Immature natural killer cell (primary cell): ENCODE measurements around the gene SLIT3. TPM values are rescaled to one million over a fixed set of nuclear protein-coding genes. Genes with fewer than 3 reads are reported as not detected.
A peak's percentile ranks its signal among the peaks of the same experiment; 100 is the strongest.

ENCODE experiments used
- DNase-seq, 3 donors: peaks; one replicate each; pipeline ENCODE4 v3.0.0; 2022; ENCODE audit warnings: mixed read lengths in 1 of 3
- H3K27ac Mint-ChIP-seq, 6 donors: one replicate each; pipeline ENCODE4 v1.8.0; 2020; ENCODE audit warnings: mixed read lengths in 6 of 6, mild to moderate bottlenecking in 5 of 6, inconsistent platforms in 4 of 6, moderate library complexity in 3 of 6
- H3K27me3 Mint-ChIP-seq, 3 donors: one replicate each; pipeline ENCODE4 v1.8.0; 2020 to 2021; ENCODE audit warnings: low read depth in 3 of 3, mild to moderate bottlenecking in 3 of 3, mixed read lengths in 3 of 3, moderate library complexity in 3 of 3, inconsistent platforms in 1 of 3
- H3K36me3 Mint-ChIP-seq, 3 donors: one replicate each; pipeline ENCODE4 v1.8.0; 2020; ENCODE audit warnings: mixed read lengths in 3 of 3, inconsistent platforms in 2 of 3, mild to moderate bottlenecking in 2 of 3
- H3K4me1 Mint-ChIP-seq, 2 donors: one replicate each; pipeline ENCODE4 v1.8.0; 2020; ENCODE audit warnings: inconsistent platforms in 2 of 2, mild to moderate bottlenecking in 2 of 2, mixed read lengths in 2 of 2, moderate library complexity in 1 of 2
- H3K4me3 Mint-ChIP-seq, 5 donors: one replicate each; pipeline ENCODE4 v1.8.0; 2020; ENCODE audit warnings: mild to moderate bottlenecking in 5 of 5, mixed read lengths in 5 of 5, inconsistent platforms in 3 of 5, moderate library complexity in 3 of 5
- H3K9me3 Mint-ChIP-seq, 6 donors: one replicate each; pipeline ENCODE4 v1.8.0; 2020; ENCODE audit warnings: mild to moderate bottlenecking in 6 of 6, mixed read lengths in 6 of 6, inconsistent platforms in 4 of 6, moderate library complexity in 3 of 6
- polyA plus RNA-seq, 3 donors: library from polyadenylated mRNA; unstranded; fragments of 300-500 nt; fragmentation: Illumina TruSeq; gene quantifications; one replicate each; pipeline ENCODE4 v1.2.3, GENCODE V29; 2021

The SLIT3 gene
- polyA plus RNA-seq, 3 donors from 2014 or later, result 0.47 to 0.90 TPM; not detected in 1

DNA sequence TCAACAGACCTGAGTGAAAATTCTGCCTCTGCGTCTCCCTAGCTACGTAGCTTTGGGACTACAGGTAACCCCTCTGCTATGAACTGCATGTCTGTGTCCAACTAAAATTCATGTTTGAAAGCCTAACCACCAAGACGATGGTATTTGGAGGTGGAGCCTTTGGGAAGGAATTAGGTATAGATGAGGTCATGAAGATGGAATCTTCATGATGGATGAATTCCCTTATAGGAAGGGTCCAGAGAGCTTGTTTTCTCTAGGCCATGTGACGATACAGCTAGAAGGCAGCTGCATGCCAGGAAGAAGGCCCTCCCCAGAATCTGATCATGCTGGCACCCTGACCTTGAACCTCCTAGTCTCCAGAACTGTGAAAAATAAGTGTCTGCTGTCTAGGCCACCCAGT is 296.4 kb downstream of the SLIT3 start:
- no peak for DNase-seq
- H3K9me3 Mint-ChIP-seq, result no peaks in the 10 kb centered on the region
- H3K4me1 Mint-ChIP-seq, result no peaks in the 10 kb centered on the region
- H3K27ac Mint-ChIP-seq, result no peak overlapping the region
- peaks cover 1 to 15% (median 1%) of the 10 kb centered on the region in 3 donors for H3K27me3 Mint-ChIP-seq
- H3K4me3 Mint-ChIP-seq, result no peak overlapping the region
- H3K36me3 Mint-ChIP-seq, result no peaks in the 10 kb centered on the region

DNA sequence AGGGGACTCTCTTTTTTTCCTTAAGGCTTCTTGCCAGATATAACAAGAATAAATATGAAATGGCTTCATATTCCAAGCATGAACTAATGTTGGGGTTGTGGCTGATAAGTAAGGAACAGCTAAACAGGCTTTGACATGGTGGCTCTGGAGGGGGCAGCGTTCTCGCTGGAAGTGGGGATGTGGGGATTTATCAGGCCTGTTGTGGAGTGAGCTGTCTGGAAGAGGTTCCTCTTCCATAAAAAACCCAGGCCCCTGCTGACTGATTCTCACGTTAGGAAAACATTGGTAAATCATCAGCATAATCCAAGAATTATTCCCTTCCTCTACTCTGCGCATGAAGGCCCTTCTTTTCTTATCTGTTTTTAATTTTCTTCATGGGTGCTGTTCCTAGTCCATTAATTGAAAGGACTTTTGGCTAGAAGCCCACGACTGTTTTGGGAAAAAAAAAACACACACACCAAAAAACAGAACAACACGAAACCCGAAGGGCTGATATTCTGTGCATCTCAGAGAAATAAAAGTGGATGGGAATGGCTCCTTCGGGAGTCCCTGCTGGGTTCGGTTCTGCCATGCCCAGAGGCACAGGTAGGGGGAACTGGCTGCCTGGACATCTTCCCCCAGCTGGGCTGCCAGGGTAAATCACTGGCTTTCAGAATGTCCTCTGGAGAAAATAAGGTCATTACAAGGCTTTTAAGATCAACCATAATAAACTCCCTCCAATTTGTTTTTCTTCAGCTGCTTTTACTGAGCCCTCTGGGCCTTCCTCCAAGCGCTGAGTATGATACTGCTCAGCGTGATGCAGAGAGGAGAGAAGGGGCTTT is 297.0 kb downstream of the SLIT3 start:
- Mint-ChIP-seq H3K4me1 (no peaks in the 10 kb centered on the region), H3K36me3 (no peaks in the 10 kb centered on the region), H3K27me3 (peaks cover 1 to 15% (median 3%) of the 10 kb centered on the region in 3 donors), H3K9me3 (no peaks in the 10 kb centered on the region), H3K4me3 (no peak overlapping the region), H3K27ac (no peak overlapping the region)
- no peak for DNase-seq

DNA sequence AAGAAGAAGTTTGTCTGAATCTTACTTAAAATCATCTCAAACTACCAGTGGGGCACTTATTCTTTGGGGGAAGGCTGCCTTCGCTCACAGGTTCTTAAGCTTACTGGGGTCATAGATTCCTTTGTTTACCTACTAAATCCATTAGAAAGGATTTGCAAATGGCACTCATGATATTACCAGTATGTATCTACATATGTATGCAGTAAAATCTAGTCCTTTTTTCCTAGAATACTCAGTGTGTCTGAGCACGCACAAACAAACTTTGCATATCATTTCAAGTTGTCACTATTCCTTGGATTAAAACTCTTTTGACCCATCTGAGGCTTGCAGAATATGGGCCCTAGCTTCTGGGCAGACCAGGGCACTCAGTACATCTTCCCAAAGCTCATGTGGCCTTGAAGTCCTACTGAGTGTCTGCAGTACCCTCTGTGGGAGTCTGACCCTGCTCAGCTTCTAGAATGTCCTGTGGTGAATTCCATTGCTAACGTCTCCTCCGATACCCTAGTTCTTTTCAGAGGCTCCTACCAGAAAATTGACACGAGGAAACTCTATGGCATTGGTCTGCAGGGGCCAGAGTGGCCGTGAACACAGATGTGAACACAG is 297.9 kb downstream of the SLIT3 start:
- Mint-ChIP-seq H3K27me3 (peaks cover 1 to 13% (median 3%) of the 10 kb centered on the region in 3 donors), H3K9me3 (no peaks in the 10 kb centered on the region), H3K4me1 (no peaks in the 10 kb centered on the region), H3K27ac (no peak overlapping the region), H3K36me3 (no peaks in the 10 kb centered on the region), H3K4me3 (no peak overlapping the region)
- DNase-seq, result no peak

DNA sequence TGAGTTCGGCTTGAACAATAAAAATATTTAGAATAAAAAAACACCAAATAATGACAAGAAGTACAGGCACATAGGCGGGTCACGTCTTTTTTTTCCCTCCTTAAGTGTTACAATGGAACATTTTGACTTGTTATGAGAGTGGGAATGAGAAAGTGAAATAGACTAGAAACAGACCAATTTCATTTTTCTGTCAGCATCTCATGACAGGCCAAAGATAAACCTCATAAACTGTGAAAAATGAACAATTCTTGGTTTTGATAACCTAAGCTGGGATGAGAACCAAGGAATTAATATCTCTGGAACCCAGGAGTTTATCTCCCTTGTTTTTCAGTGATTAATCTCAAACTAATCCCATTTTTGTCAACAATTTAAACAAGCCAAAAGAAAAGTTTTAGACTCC is 299.5 kb downstream of the SLIT3 start:
- H3K9me3 Mint-ChIP-seq, result no peaks in the 10 kb centered on the region

DNA sequence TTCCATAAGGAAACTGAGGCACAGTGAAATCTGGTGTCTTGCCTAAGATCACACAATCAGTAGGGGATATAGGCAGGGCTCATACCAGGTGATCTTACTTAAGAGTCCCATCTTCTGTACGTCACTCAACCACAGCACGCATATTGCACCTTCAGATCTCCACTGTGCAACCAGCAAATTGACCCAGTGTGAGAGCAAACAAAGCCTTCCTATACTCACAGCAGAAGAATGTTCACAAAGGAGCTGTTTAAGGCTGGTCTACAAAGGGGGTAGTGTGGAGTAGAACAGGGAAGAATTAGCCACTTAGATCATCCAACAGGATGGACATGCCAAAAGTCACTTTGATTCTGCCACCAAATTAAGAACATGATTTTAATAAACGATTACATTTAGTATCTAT is 305.9 kb downstream of the SLIT3 start:
- H3K36me3 Mint-ChIP-seq, result no peaks in the 10 kb centered on the region
- peaks cover 0 to 2% (median 0%) of the 10 kb centered on the region in 6 donors for H3K9me3 Mint-ChIP-seq
- no peak overlapping the region for H3K4me3 Mint-ChIP-seq
- H3K27ac Mint-ChIP-seq, result no peak overlapping the region
- DNase-seq, result no peak
- no peaks in the 10 kb centered on the region for H3K4me1 Mint-ChIP-seq
- peaks cover 2 to 4% (median 4%) of the 10 kb centered on the region in 3 donors for H3K27me3 Mint-ChIP-seq

More for the DNA sequence above, 299.5 kb downstream of the SLIT3 start:
- Mint-ChIP-seq H3K4me3 (no peak overlapping the region), H3K27me3 (peaks cover 2 to 6% (median 3%) of the 10 kb centered on the region in 3 donors), H3K4me1 (no peaks in the 10 kb centered on the region), H3K27ac (no peak overlapping the region), H3K36me3 (no peaks in the 10 kb centered on the region)
- no peak for DNase-seq

DNA sequence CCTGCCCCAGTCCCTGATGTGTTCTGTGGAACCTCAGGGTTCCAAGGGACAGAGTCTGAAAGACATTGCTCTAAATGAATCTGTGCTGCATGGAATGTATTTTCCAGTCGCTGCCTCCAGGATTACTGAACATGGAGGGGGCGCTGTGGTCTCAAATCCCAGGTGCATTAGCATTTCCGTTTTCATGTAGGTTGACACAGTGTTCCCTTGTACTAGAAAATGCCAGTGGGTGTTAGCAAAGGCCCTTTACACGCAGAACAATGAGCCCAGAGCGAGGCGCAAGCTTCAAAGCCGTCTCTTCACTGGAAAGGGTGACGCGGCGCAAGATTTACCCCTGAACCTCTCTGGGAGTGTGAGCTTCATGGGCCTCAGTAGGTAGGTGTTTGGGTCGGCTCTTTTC is 308.3 kb downstream of the SLIT3 start:
- Mint-ChIP-seq H3K27me3 (peaks cover 0 to 4% (median 4%) of the 10 kb centered on the region in 3 donors), H3K36me3 (no peaks in the 10 kb centered on the region), H3K9me3 (peaks cover 0 to 2% (median 0%) of the 10 kb centered on the region in 6 donors), H3K4me1 (no peaks in the 10 kb centered on the region), H3K4me3 (no peak overlapping the region), H3K27ac (no peak overlapping the region)
- DNase-seq, result no peak

DNA sequence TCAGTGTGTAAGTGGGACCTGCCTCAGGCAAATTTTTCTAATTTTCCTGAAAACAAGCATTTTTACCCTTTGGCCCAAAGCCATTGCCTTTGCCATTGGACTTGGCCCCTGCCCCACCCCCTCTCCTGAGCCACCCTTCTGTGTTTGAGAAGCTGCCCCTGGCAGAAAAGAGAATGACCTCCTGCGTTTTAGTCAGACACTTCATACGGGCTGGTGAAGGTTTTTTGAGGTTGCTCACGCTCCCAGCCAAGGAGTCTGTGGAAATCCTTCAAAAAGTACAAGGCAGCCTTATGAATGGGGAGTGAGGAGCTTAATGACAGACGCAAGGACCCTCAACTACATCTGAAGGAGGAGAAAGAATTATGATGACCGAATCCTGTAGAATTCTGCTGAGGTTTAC is 308.9 kb downstream of the SLIT3 start:
- no peaks in the 10 kb centered on the region for H3K36me3 Mint-ChIP-seq
- H3K9me3 Mint-ChIP-seq, result peaks cover 0 to 2% (median 0%) of the 10 kb centered on the region in 6 donors
- no peak overlapping the region for H3K27ac Mint-ChIP-seq
- no peak for DNase-seq
- peaks cover 0 to 4% (median 4%) of the 10 kb centered on the region in 3 donors for H3K27me3 Mint-ChIP-seq
- no peak overlapping the region for H3K4me3 Mint-ChIP-seq
- H3K4me1 Mint-ChIP-seq, result no peaks in the 10 kb centered on the region

DNA sequence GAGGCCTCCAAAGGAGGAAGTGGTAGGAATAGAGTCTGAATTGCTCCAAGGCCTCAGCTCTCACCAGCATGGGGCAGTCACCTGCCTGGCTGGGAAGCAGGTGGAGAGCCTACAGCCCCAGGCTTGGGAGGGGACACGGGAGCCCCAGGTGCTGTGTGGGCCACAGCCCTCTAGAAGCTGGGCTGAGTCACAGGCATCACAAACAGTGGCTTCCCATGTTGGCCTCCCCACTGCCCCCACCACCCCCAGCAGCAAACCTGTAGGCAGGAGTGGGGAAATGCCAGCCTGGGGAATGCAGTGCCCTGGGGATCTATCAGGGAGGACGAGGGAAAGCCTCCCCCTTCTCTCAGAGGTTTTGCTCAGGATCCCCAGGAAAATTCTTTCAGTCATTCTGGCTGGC is 309.6 kb downstream of the SLIT3 start:
- H3K4me1 Mint-ChIP-seq, result no peaks in the 10 kb centered on the region
- H3K36me3 Mint-ChIP-seq, result no peaks in the 10 kb centered on the region
- H3K4me3 Mint-ChIP-seq, result no peak overlapping the region
- H3K27me3 Mint-ChIP-seq, result peaks cover 0 to 4% (median 2%) of the 10 kb centered on the region in 3 donors
- H3K27ac Mint-ChIP-seq, result no peak overlapping the region
- H3K9me3 Mint-ChIP-seq, result peaks cover 0 to 2% (median 0%) of the 10 kb centered on the region in 6 donors
- DNase-seq, result no peak

DNA sequence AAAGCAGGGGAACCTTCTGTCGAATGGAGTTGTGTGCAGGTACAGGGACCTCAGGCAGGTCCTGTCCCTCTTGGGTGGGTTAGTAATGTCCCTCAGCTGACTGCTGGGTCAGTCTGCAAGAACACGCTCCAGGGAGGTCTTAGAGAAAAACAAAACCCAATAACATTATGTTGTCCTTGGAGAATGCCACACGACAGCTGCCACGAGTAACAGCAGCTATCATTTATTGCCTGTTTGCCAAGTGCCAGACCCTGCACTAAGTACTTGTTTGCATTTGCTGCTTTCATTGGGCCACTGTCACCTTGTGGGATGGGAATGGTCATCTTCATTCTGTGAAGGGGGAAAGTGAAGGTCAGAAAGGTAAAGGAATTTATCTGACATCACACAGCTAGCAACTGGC is 310.3 kb downstream of the SLIT3 start:
- no peaks in the 10 kb centered on the region for H3K4me1 Mint-ChIP-seq
- no peak for DNase-seq
- no peak overlapping the region for H3K4me3 Mint-ChIP-seq
- H3K36me3 Mint-ChIP-seq, result no peaks in the 10 kb centered on the region
- no peaks in the 10 kb centered on the region for H3K9me3 Mint-ChIP-seq
- no peak overlapping the region for H3K27ac Mint-ChIP-seq
- H3K27me3 Mint-ChIP-seq, result peaks cover 3 to 4% (median 4%) of the 10 kb centered on the region in 3 donors

DNA sequence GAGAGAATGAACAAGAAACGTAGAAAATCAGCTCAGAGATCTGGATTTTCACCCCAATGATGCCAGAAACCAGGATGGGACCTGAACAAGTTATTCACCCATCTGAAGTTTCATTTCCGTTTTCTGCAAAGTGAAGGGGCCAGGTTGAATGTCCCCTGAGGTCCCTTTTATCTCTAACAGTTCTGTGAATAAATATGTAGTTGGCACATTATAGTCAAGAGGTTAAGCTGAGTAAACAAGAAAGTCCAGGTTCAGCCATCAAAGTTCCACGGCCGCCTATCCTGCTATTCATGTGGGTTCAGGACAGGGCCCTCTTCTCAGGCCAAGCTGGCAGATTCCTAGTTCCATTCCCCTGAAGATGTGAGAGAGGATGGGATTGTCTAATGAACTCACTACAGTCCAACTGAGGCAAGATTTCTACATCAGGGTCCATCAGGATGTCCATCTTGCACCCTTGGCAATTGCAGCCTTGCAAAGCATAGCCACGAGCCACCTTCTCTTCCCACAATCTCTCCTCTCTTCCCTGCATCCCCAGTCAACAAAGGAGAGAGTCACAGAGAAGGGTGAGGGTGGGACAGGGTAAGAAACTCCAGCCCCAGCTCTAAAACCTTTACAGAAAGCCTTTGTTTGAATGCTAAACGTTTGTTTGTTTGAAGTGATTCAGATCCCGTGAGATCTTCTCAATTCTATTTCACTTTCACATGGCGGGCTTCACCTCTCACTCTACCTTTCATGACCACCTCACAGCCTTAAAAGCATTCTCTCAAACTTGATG is 311.0 kb downstream of the SLIT3 start:
- no peaks in the 10 kb centered on the region for H3K36me3 Mint-ChIP-seq
- no peaks in the 10 kb centered on the region for H3K9me3 Mint-ChIP-seq
- no peak overlapping the region for H3K4me3 Mint-ChIP-seq
- no peak for DNase-seq
- H3K4me1 Mint-ChIP-seq, result no peaks in the 10 kb centered on the region
- H3K27me3 Mint-ChIP-seq, result peaks cover 2 to 5% (median 3%) of the 10 kb centered on the region in 3 donors
- no peak overlapping the region for H3K27ac Mint-ChIP-seq

DNA sequence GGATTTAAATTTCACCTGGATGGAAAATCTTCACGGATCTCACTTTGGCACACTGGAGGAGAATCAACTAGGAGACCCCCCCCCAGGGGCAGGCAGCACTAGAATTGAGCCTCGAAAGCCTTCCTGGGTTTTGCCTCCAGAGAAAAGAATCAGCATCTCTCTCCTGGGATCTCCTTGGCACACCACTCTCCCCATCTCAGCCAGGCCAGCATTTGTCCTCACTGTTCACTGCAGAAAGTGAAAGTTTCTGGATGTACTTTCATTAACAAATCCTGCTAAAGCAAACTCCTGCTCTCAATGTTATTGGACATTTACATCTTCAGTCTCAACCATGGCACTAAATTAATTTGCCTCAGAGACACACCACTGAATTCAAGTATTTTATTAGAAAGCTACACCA is 312.2 kb downstream of the SLIT3 start:
- no peaks in the 10 kb centered on the region for H3K9me3 Mint-ChIP-seq
- no peak for DNase-seq
- no peaks in the 10 kb centered on the region for H3K4me1 Mint-ChIP-seq
- no peaks in the 10 kb centered on the region for H3K36me3 Mint-ChIP-seq
- H3K27me3 Mint-ChIP-seq, result peaks cover 0 to 3% (median 3%) of the 10 kb centered on the region in 3 donors
- H3K27ac Mint-ChIP-seq, result no peak overlapping the region
- no peak overlapping the region for H3K4me3 Mint-ChIP-seq

DNA sequence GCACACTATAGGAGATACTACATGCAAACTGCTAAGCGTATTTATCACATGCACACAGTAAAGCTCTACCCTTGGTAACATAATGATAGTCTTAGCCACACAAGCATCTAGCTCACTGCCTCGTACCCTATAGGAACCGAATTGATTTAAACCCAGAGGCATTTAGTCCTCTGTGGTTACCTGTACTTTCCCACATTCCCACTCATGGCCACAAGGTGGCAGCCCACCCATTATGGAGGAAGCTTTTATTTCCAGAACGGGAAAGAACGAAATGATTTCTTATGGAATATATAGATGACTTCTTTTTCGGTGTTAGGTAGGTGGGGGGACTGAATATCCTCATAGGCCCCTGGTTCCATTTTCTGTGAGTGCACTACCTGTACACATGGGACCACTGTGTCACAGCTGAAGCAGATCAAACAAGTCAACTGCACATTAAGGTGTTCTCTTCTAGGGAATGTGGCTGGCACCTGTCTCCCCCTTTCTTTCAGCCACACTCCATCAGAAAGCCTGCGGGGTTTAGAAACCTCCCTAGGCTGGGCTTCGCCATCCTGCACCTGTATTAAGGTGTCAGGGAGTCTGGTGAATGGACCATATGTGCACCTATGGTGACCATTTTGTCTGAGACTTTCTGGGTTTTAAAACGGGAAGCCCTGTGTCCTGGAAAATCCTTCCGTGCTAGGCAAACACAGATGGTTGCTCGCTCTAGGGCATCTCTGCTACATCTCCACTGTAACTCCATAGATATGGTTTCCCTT is 313.2 kb downstream of the SLIT3 start:
- Mint-ChIP-seq H3K27me3 (peaks cover 0 to 3% (median 3%) of the 10 kb centered on the region in 3 donors), H3K9me3 (no peaks in the 10 kb centered on the region), H3K36me3 (no peaks in the 10 kb centered on the region), H3K4me1 (no peaks in the 10 kb centered on the region), H3K4me3 (no peak overlapping the region), H3K27ac (no peak overlapping the region)
- DNase-seq, result peak; percentile 12 to 26 (median 15)

DNA sequence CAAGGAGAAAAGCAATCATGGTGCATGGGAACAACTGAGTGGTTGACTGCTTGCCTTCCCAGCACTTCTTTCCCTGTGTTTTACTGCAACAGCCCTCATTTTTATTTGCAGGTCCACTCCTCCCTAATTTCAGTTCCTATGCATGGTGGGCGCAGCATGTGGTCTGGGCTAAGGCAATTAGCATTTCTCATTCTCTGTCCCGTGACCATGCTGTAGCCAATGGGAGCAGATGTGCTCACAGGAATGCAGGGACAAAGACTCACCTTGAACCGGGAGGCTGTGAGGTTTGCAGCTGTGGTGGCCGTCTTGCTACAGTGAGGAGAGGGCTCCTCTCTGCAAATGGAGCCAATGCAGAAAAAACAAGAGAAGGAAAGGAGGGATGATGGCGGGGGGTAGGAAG is 315.5 kb downstream of the SLIT3 start:
- Mint-ChIP-seq H3K4me3 (no peak overlapping the region), H3K4me1 (no peaks in the 10 kb centered on the region), H3K9me3 (no peaks in the 10 kb centered on the region), H3K36me3 (no peaks in the 10 kb centered on the region), H3K27me3 (peaks cover 3 to 5% (median 3%) of the 10 kb centered on the region in 3 donors), H3K27ac (no peak overlapping the region)
- no peak for DNase-seq
